ENCODE measurements around the gene LY9.

GRCh38 chr1:160850993-160851392, 55.0 kb downstream of the LY9 start:
- TF ChIP-seq CTCF (conservative IDR thresholded peaks at IDR 0.05): no peak
- no peak for TF ChIP-seq ZFX (IDR thresholded peaks at IDR 0.05)

Data from C4-2B (cell line).